Measurements from ENCODE around the gene AGK.
"Not testable (repeated sequence)": the region's sequence is repeated elsewhere in the genome, so short reads cannot be mapped to it uniquely, and the experiment has no call there.

The AGK gene

DNA sequence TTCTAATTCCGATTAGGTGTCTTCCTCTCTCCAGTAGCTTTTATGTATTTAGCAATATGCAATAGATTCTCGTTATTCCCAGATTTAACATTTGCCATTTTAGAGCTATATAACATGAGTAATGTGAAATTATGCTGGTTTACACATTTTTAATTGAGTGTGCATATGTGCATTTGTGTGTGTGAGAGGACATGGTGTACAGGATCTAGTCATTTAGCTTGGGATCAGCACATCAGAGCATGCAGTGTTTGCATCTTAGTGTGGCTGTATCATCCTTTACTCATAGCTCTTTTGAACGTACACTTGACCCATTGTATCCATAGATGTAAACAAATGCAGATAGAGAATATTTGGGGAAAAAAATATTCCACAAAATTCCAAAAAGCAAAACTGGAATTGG is 84.8 kb downstream of the AGK start:
- DNase-seq (no peak), ATAC-seq (no peak)
- no peaks in the 10 kb centered on the region for H3K4me1 Mint-ChIP-seq
- no peak overlapping the region for H3K27ac Mint-ChIP-seq
- no peak overlapping the region for H3K4me3 Mint-ChIP-seq
- H3K27me3 Mint-ChIP-seq, result no peaks in the 10 kb centered on the region
- H3K9me3 Mint-ChIP-seq, result no peaks in the 10 kb centered on the region

GRCh38 chr7:141640239-141640840 is 89.1 kb downstream of the AGK start:
- no peak overlapping the region for H3K4me3 Mint-ChIP-seq
- no peaks in the 10 kb centered on the region for H3K9me3 Mint-ChIP-seq
- H3K27ac Mint-ChIP-seq, result peak overlapping the region; percentile 5 to 6
- ATAC-seq (no peak), DNase-seq (no peak)
- H3K27me3 Mint-ChIP-seq, result no peaks in the 10 kb centered on the region
- no peaks in the 10 kb centered on the region for H3K4me1 Mint-ChIP-seq

DNA sequence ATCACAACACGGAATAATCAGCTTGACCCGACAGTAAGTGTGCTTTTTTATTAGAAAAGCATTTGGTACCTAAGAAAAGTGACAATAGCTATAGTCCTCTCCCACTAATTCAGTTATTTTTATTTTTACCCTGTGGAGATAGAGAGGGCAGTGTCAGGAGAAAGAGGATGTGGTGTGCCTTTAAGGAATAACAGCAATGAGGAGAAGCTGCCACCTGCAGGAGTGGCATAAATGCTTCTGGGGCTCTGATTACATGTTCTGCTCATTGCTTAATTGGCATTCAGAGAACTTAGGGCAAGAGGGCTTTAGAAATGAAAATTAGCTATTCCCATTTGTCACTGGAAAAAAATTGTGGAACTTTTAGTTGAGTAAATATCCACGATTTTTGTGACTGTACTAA is 90.7 kb downstream of the AGK start:
- Mint-ChIP-seq H3K27me3 (no peaks in the 10 kb centered on the region), H3K9me3 (no peaks in the 10 kb centered on the region), H3K4me3 (no peak overlapping the region), H3K27ac (no peak overlapping the region), H3K4me1 (no peaks in the 10 kb centered on the region)
- no peak for ATAC-seq
- DNase-seq, result no peak

DNA sequence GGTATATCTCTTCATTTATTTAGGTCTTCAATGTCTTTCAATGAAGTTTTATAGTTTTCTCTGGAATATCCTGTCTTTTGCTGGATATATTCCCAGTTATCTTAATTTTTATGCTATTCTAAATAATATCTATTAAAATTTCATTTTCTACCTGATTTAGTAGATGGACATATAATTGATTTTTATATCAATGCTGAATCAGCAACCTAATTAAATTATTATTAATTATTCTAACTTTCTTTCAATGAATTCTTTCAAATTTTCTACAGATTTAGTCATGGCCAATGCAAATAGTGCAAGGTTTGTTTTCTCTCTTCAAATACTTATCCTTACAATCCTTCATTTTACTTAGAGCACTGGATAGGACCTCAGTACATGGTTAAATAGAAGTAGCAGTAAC is 94.0 kb downstream of the AGK start:
- H3K27me3 Mint-ChIP-seq, result no peaks in the 10 kb centered on the region
- H3K27ac Mint-ChIP-seq, result no peak overlapping the region
- ATAC-seq (no peak), DNase-seq (no peak)
- H3K4me3 Mint-ChIP-seq, result no peak overlapping the region
- no peaks in the 10 kb centered on the region for H3K9me3 Mint-ChIP-seq
- no peaks in the 10 kb centered on the region for H3K4me1 Mint-ChIP-seq

DNA sequence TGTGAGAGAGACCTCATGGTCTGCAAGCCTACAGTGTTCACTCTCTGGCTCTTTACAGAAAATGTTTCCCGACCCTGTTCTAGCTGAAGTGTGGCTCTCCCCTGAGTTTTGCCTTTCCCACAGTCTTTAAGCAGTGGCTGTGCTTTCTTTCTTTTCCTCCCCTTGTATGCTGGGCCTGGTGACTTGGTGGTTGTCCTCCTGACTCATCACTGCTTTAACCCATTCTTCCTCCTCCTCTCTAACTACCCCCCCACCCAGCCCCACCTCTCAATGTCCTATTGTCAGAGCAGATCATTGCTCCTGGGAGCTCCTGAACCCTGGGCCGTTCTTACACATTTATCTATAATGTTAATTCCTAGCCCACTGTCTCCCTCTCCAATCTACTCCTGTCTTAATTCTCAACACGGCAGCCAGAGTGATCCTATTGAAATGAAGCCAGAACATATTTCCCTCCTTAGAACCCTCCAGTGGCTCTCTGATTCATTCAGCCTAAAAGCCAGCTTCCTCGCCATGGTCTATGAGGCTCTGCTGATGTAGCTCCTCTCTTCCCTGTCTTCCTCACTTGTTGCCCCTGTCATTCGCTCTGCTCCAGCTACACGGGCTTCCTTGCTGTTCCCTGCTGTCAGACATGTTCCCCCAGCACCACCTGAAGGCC is 95.7 kb downstream of the AGK start:
- peak overlapping the region in 1 of 2 donors; percentile 67 for H3K27ac Mint-ChIP-seq
- H3K27me3 Mint-ChIP-seq, result no peaks in the 10 kb centered on the region
- H3K9me3 Mint-ChIP-seq, result no peaks in the 10 kb centered on the region
- no peaks in the 10 kb centered on the region for H3K4me1 Mint-ChIP-seq
- ATAC-seq (no peak), DNase-seq (no peak)
- H3K4me3 Mint-ChIP-seq, result no peak overlapping the region

DNA sequence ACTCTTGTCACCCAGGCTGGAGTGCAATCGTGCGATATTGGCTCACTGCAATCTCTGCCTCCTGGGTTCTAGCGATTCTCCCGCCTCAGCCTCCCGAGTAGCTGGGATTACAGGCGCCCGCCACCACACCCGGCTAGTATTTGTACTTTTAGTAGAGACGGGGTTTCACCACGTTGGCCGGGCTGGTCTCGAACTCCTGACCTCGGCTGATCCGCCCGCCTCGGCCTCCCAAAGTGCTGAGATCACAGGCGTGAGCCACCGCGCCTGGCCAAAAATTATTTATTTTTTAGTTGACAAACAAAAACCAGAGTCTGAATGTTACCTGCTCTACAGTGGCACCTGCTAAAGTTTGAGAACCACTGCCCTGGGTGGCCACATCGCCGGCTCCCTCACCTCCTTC is 96.5 kb downstream of the AGK start:
- H3K4me3 Mint-ChIP-seq, DNase-seq, H3K9me3 Mint-ChIP-seq, ATAC-seq, H3K27me3 Mint-ChIP-seq, H3K4me1 Mint-ChIP-seq: not testable (repeated sequence)
- H3K27ac Mint-ChIP-seq, result peak overlapping the region; percentile 49 to 82

DNA sequence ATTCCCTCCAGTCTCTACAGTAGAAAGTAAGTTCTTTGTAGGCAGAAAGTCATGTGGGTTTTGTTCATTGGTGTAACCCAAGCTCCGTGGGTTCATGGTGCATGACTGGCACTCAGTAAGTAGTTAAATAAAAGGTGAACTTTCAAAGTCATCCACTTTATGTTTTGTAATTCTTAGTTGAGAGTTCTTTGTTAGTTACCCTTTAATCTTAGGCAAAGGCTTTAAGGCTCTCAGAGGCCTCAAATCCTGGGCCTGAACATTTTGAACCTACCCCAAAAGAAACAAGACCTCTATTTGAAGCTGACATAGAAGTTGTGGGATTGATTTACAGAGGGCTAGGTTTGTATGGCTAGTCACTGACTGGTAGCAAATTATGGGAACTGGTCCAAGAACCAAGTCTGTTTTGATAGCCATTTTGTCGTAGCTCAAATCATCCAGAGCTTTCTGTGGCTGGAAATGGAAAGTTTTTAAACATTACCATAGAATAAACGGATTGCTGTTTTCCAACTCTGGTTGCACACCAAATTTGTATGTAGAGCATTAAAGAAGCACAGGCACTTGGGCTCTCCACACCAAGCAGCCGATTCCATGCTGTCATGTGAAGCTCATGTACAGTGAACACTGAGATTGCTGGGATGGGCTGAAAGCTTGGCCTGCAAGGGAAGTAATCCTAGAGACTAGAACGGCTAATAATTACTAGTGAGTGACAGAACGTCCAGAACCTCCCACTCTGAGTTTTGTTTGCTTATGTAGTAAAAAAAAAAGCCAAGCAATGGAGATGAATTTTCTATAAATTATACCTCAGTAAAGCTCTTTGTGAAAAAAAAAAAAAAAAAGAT is 97.3 kb downstream of the AGK start:
- H3K4me1 Mint-ChIP-seq, result no peaks in the 10 kb centered on the region
- peak overlapping the region in 1 of 2 donors; percentile 49 for H3K27ac Mint-ChIP-seq
- DNase-seq (no peak), ATAC-seq (no peak)
- H3K27me3 Mint-ChIP-seq, result no peaks in the 10 kb centered on the region
- no peak overlapping the region for H3K4me3 Mint-ChIP-seq
- H3K9me3 Mint-ChIP-seq, result no peaks in the 10 kb centered on the region

DNA sequence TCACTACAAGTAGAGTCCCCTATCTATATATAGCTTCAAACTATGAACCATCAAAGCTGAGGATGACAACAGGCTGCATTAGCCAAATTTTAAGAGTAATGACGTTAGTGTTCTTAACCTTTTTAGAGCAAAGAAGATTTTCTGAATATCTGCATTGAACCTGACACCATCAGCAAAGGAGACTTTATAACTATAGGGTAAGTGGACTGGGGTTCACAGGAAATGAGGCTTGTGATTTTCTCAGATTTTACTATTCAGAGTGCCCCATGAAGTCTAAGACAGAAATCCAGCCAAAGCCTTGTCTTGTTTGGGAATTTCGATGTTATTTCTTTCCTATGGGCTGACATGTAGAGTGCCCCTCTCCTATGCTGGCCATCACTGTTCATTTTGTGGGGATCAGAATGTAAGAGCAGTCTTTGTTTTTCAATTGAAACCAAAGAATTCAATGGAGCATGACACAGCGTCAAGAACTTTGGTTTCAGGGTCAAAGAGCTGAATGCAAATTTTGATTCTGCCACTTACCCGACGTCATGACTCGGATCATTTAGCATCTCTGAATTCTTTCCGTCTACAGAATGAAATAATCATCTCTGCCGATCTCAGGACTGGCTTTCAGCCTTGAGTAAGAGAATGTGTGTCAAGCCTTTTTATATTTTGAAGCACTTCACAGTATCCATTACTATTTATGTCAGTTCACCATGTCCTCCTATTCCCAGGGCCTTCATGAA is 98.1 kb downstream of the AGK start:
- H3K27me3 Mint-ChIP-seq, result no peaks in the 10 kb centered on the region
- no peak overlapping the region for H3K4me3 Mint-ChIP-seq
- H3K4me1 Mint-ChIP-seq, result peaks cover under 1% of the 10 kb centered on the region
- peak overlapping the region in 1 of 2 donors; percentile 87 for H3K27ac Mint-ChIP-seq
- no peak for DNase-seq
- ATAC-seq, result no peak
- H3K9me3 Mint-ChIP-seq, result no peaks in the 10 kb centered on the region

GRCh38 chr7:141649865-141650634 is 98.8 kb downstream of the AGK start:
- no peaks in the 10 kb centered on the region for H3K9me3 Mint-ChIP-seq
- no peak overlapping the region for H3K4me3 Mint-ChIP-seq
- H3K27me3 Mint-ChIP-seq, result no peaks in the 10 kb centered on the region
- peaks cover 6% of the 10 kb centered on the region for H3K4me1 Mint-ChIP-seq
- H3K27ac Mint-ChIP-seq, result peak overlapping the region in 1 of 2 donors; percentile 87
- DNase-seq (peak in 1 of 2 donors; percentile 46), ATAC-seq (peak; percentile 70)

- ATAC-seq (no peak), DNase-seq (no peak)
- Mint-ChIP-seq H3K27ac (no peak overlapping the region), H3K27me3 (no peaks in the 10 kb centered on the region), H3K9me3 (no peaks in the 10 kb centered on the region), H3K4me3 (no peak overlapping the region), H3K4me1 (peaks cover 6% of the 10 kb centered on the region)
These were observed 100.2 kb downstream of the AGK start for GRCh38 chr7:141651417-141651816.

GRCh38 chr7:141652691-141653090 is 101.5 kb downstream of the AGK start:
- DNase-seq, result no peak
- no peak overlapping the region for H3K27ac Mint-ChIP-seq
- H3K4me1 Mint-ChIP-seq, result peaks cover 6% of the 10 kb centered on the region
- ATAC-seq, result no peak
- H3K9me3 Mint-ChIP-seq, result no peaks in the 10 kb centered on the region
- H3K27me3 Mint-ChIP-seq, result no peaks in the 10 kb centered on the region
- no peak overlapping the region for H3K4me3 Mint-ChIP-seq

DNA sequence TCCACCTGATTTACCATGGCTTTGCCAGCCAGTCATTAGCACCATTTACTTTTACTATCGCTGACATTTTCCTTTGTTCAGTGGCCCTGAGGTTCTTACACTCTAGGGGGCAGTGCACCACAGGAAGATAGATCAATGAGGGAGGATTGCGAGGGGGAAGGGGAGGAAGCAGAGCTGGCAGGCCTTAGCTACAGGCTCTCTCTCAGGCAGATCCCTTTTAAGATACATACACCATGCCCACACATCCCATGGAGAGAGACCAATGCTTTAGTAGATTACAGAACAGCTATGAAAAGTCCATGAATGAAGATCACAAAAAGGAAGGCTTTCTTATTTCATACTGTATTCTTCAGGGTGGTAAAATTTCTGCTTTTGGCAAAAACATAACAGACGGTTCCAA is 103.3 kb downstream of the AGK start:
- Mint-ChIP-seq H3K9me3 (no peaks in the 10 kb centered on the region), H3K4me3 (no peak overlapping the region), H3K4me1 (peaks cover 6% of the 10 kb centered on the region), H3K27ac (no peak overlapping the region), H3K27me3 (no peaks in the 10 kb centered on the region)
- DNase-seq (peak; percentile 41 to 68), ATAC-seq (peak; percentile 94)

- DNase-seq (no peak), ATAC-seq (no peak)
- no peaks in the 10 kb centered on the region for H3K9me3 Mint-ChIP-seq
- peaks cover 28% of the 10 kb centered on the region for H3K4me1 Mint-ChIP-seq
- no peak overlapping the region for H3K27ac Mint-ChIP-seq
- no peaks in the 10 kb centered on the region for H3K27me3 Mint-ChIP-seq
- no peak overlapping the region for H3K4me3 Mint-ChIP-seq
These were observed 108.3 kb downstream of the AGK start for GRCh38 chr7:141659501-141659900.

- no peak for ATAC-seq
- Mint-ChIP-seq H3K9me3 (no peaks in the 10 kb centered on the region), H3K4me1 (peaks cover 25% of the 10 kb centered on the region), H3K27ac (peak overlapping the region; percentile 57 to 65), H3K27me3 (no peaks in the 10 kb centered on the region), H3K4me3 (no peak overlapping the region)
- DNase-seq, result no peak
These were observed 109.0 kb downstream of the AGK start for GRCh38 chr7:141660259-141660658.
